Natural killer cell (primary cell): ENCODE measurements around the gene RIPK1. TPM values are rescaled to one million over a fixed set of nuclear protein-coding genes. Genes with fewer than 3 reads are reported as not detected.
"Not testable (repeated sequence)": the region's sequence is repeated elsewhere in the genome, so short reads cannot be mapped to it uniquely, and the experiment has no call there.

Source experiments
- ATAC-seq, 3 donors: fragments of 150-1000 bp in 2 of 3; fragments of 200-7000 bp in 1 of 3; cut with Tn5 transposase; 1 replicate in 1 of 3; 2 replicates in 2 of 3; pipeline ENCODE4 v1.10.0; 2021; ENCODE audit warnings: mild to moderate bottlenecking in 2 of 3, moderate library complexity in 2 of 3
- DNase-seq, 2 donors: peaks; one replicate each; pipeline versions ENCODE4 v3.0.0 to v3.0.0-alpha.2; 2013 to 2021; ENCODE audit warnings: mixed read lengths in 1 of 2
- H3K27ac ChIP-seq: one replicate; pipeline ENCODE4 v1.5.1; 2013; ENCODE audit warnings: mild to moderate bottlenecking, low read length
- H3K27me3 ChIP-seq: one replicate; pipeline ENCODE4 v1.6.1; 2013; ENCODE audit warnings: low read length; ENCODE audit not compliant: control insufficient read depth, insufficient read depth
- H3K36me3 ChIP-seq: one replicate; pipeline ENCODE4 v1.6.1; 2013; ENCODE audit warnings: low read length; ENCODE audit not compliant: control insufficient read depth, insufficient read depth
- H3K4me1 ChIP-seq: one replicate; pipeline ENCODE4 v1.6.1; 2013; ENCODE audit warnings: low read length; ENCODE audit not compliant: control insufficient read depth, insufficient read depth
- H3K4me3 ChIP-seq: one replicate; pipeline ENCODE4 v1.5.1; 2013; ENCODE audit warnings: low read length
- H3K9me3 ChIP-seq: one replicate; pipeline ENCODE4 v1.6.1; 2013; ENCODE audit warnings: low read length; ENCODE audit not compliant: control insufficient read depth, insufficient read depth
- H3K27ac Mint-ChIP-seq, 2 donors: one replicate each; pipeline ENCODE4 v1.8.0; 2022; ENCODE audit warnings: mild to moderate bottlenecking in 2 of 2, mixed read lengths in 2 of 2, moderate library complexity in 1 of 2
- H3K27me3 Mint-ChIP-seq, 2 donors: one replicate each; pipeline ENCODE4 v1.8.0; 2022; ENCODE audit warnings: low read depth in 2 of 2, mixed read lengths in 2 of 2
- H3K36me3 Mint-ChIP-seq: one replicate; pipeline ENCODE4 v1.8.0; 2022; ENCODE audit warnings: mixed read lengths
- H3K4me1 Mint-ChIP-seq, 2 donors: one replicate each; pipeline ENCODE4 v1.8.0; 2022; ENCODE audit warnings: mixed read lengths in 2 of 2
- H3K4me3 Mint-ChIP-seq: one replicate; pipeline ENCODE4 v1.8.0; 2022; ENCODE audit warnings: mild to moderate bottlenecking, moderate library complexity, mixed read lengths
- H3K9me3 Mint-ChIP-seq, 2 donors: one replicate each; pipeline ENCODE4 v1.8.0; 2022; ENCODE audit warnings: mixed read lengths in 2 of 2
- WGBS: methylation state at CpG from one replicate; pipeline ENCODE4 v1.1.7; 2013; ENCODE audit warnings: missing lambda C conversion rate; ENCODE audit not compliant: insufficient coverage; 5-methylcytosine and 5-hydroxymethylcytosine counted together
- intact Hi-C: fragments of 100-400 bp; cut with micrococcal nuclease; formaldehyde crosslinking; loops from one replicate; pipeline ENCODE4 v1.14.2; 2022
- total RNA-seq, 4 donors: library from RNA; stranded (reverse); fragments of 120-200 nt in 1 of 4; gene quantifications; one replicate each; pipeline versions ENCODE4 v1.2.3 to v1.2.4, GENCODE V29; 2013 to 2022
- TF ChIP-seq, protein P1 (sequence below): fragments of 200-600 bp; IDR thresholded peaks from one replicate; pipeline ENCODE4 v1.8.0; 2022; ENCODE audit warnings: antibody characterized with exemption

Gene RIPK1
- total RNA-seq, 3 donors from 2014 or later (not counting 1 experiment from before 2014, with no cell fraction given): 30.9 to 44.8 (median 34.5) TPM

DNA sequence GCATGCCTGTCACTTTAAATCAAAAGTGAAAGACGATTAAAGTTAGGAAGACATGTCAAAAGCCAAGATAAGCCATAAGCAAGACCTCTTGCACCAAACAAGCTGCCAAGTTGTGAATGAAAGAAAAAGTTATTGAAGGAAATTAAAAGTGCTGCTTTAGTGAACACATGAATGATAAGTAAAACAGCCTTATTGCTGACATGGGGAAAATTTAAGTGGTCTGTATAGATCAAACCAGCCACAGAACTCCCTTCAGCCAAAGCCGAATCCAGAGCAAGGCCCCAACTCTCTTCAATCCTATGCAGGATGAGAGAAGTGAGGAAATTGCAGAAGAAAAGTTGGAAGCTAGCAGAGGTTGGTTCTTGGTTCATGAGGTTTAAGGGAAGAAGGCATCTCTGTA lies 9.3 kb upstream of the RIPK1 start:
- no peak for ATAC-seq
- TF ChIP-seq, protein P1, sequence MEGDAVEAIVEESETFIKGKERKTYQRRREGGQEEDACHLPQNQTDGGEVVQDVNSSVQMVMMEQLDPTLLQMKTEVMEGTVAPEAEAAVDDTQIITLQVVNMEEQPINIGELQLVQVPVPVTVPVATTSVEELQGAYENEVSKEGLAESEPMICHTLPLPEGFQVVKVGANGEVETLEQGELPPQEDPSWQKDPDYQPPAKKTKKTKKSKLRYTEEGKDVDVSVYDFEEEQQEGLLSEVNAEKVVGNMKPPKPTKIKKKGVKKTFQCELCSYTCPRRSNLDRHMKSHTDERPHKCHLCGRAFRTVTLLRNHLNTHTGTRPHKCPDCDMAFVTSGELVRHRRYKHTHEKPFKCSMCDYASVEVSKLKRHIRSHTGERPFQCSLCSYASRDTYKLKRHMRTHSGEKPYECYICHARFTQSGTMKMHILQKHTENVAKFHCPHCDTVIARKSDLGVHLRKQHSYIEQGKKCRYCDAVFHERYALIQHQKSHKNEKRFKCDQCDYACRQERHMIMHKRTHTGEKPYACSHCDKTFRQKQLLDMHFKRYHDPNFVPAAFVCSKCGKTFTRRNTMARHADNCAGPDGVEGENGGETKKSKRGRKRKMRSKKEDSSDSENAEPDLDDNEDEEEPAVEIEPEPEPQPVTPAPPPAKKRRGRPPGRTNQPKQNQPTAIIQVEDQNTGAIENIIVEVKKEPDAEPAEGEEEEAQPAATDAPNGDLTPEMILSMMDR: no peak

DNA sequence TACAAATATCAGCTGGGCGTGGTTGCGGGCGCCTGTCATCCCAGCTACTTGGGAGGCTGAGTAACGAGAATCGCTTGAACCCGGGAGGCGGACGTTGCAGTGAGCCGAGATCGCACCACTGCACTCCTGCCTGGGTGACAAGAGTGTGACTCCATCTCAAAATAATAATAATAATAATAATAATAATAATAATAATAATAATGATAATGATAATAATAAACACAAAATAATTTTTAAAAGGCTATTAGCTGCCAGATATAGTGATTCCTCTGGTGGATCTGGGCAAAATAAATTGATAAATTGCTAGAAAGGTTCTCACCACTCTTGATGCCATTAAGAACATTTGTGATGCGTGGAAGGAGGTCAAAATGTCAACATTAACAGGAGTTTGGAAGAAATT lies 8.2 kb upstream of the RIPK1 start:
- peaks cover 8 to 13% of the 10 kb centered on the region in 2 donors for H3K4me1 Mint-ChIP-seq
- intact Hi-C loops, ATAC-seq, H3K4me3 Mint-ChIP-seq, H3K36me3 ChIP-seq, H3K27ac ChIP-seq, H3K27ac Mint-ChIP-seq, H3K27me3 ChIP-seq, H3K36me3 Mint-ChIP-seq, H3K4me3 ChIP-seq, H3K9me3 Mint-ChIP-seq, H3K27me3 Mint-ChIP-seq, H3K9me3 ChIP-seq, DNase-seq: not testable (repeated sequence)
- H3K4me1 ChIP-seq: peaks cover 18% of the 10 kb centered on the region
- whole genome bisulfite sequencing: 95% methylated on average over 9 of the region's 11 CpGs

More for the DNA sequence above, 9.3 kb upstream of the RIPK1 start:
- H3K4me1 ChIP-seq: peaks cover 12% of the 10 kb centered on the region
- no peaks in the 10 kb centered on the region for H3K36me3 ChIP-seq
- H3K27me3 ChIP-seq: no peaks in the 10 kb centered on the region
- no peaks in the 10 kb centered on the region for H3K9me3 ChIP-seq
- Mint-ChIP-seq H3K36me3 (no peaks in the 10 kb centered on the region), H3K9me3 (no peaks in the 10 kb centered on the region), H3K4me1 (peaks cover under 1 to 5% of the 10 kb centered on the region in 2 donors), H3K4me3 (no peak overlapping the region), H3K27ac (no peak overlapping the region), H3K27me3 (no peaks in the 10 kb centered on the region)
- no peak overlapping the region for H3K4me3 ChIP-seq
- WGBS: 23% methylated on average over 1 of the region's 2 CpGs
- no peak for DNase-seq
- intact Hi-C loops: loop anchor here (5.0 to 10.0 kb wide), 2 partner anchors 212 to 264 kb away; no protein-coding TSS in a partner anchor
- no peak overlapping the region for H3K27ac ChIP-seq

DNA sequence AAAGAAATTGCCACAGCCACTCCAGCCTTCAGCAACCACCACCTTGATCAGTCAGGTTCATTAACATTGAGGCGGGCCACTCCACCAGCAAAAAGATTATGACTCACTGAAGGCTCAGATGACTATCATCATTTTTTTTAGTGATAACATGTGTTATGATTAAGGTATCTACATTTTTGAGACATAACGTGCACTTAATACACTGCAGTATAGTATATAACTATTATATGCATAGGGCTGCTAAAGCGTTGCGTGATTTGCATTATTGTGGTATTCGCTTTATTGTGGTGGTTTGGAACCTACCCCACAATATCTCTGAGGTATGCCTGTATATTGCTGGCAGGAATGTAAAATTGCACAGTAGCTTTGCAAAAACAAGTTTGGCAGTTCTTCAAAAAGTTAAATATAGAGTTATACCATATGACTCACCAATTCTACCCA lies 6.8 kb upstream of the RIPK1 start:
- H3K4me3 Mint-ChIP-seq: no peak overlapping the region
- intact Hi-C loops: no loop called here
- H3K4me1 Mint-ChIP-seq: peaks cover 10 to 14% of the 10 kb centered on the region in 2 donors
- Histone ChIP-seq H3K4me1 (peaks cover 13% of the 10 kb centered on the region), H3K4me3 (no peak overlapping the region), H3K27ac (no peak overlapping the region), H3K9me3 (no peaks in the 10 kb centered on the region), H3K27me3 (no peaks in the 10 kb centered on the region), H3K36me3 (no peaks in the 10 kb centered on the region)
- 100% methylated on average over 4 of the region's 5 CpGs for WGBS
- no peaks in the 10 kb centered on the region for H3K36me3 Mint-ChIP-seq
- no peak for DNase-seq
- H3K27me3 Mint-ChIP-seq: no peaks in the 10 kb centered on the region
- no peak for ATAC-seq
- H3K9me3 Mint-ChIP-seq: no peaks in the 10 kb centered on the region
- TF ChIP-seq, protein P1: no peak
- no peak overlapping the region for H3K27ac Mint-ChIP-seq

DNA sequence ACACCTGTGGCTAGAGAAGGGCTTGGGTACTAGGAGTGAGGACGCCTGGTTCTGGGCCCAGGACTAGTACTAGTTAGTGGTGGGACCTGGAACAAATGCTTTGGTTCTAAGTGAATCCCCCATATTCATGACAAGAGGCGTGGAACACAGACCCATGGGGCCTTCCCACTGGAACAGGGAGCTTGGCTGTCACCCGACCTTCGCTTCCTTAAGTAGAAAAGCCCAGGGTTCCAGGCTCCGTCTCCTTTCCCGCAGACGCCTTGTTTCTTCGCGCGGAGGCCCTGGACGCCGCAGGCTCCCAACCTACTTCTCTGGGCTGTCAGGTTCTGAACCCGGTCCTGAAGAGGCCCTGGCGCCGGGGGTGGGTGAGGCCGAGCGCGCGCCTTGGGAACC lies 5.0 kb upstream of the RIPK1 start:
- intact Hi-C loops, H3K9me3 ChIP-seq, ATAC-seq, H3K27me3 Mint-ChIP-seq, H3K36me3 ChIP-seq, H3K36me3 Mint-ChIP-seq, H3K27me3 ChIP-seq, H3K9me3 Mint-ChIP-seq: not testable (repeated sequence)
- Mint-ChIP-seq H3K4me3 (peak overlapping the region; percentile 93), H3K4me1 (peaks cover 20 to 27% of the 10 kb centered on the region in 2 donors), H3K27ac (peak overlapping the region; percentile 83 to 85)
- DNase-seq: peak in 1 of 2 donors; percentile 12
- Histone ChIP-seq H3K4me3 (peak overlapping the region; percentile 93), H3K4me1 (peaks cover 20% of the 10 kb centered on the region), H3K27ac (peak overlapping the region; percentile 71)
- 1% methylated on average over 6 of the region's 19 CpGs for WGBS
